ENCODE results near the gene GPR137C.

DNA sequence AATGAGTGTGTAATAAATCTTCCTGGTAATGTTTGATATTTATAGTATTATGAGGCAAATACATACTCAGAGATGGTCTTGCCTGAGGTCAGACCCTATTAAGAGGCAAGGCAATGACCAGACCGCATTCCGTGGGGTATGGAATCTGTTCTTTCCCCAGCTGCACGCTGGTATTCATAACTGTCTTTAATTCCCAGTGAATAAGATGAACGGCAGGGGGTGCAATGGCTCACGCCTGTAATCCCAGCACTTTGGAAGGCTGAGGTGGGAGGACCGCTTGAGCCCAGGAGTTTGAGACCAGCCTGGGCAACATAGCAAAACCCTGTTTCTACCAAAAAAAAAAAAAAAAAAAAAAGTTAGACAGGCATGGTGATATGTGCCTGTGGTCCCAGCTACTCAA is 98.1 kb downstream of the GPR137C start:
- TF ChIP-seq, protein P1, sequence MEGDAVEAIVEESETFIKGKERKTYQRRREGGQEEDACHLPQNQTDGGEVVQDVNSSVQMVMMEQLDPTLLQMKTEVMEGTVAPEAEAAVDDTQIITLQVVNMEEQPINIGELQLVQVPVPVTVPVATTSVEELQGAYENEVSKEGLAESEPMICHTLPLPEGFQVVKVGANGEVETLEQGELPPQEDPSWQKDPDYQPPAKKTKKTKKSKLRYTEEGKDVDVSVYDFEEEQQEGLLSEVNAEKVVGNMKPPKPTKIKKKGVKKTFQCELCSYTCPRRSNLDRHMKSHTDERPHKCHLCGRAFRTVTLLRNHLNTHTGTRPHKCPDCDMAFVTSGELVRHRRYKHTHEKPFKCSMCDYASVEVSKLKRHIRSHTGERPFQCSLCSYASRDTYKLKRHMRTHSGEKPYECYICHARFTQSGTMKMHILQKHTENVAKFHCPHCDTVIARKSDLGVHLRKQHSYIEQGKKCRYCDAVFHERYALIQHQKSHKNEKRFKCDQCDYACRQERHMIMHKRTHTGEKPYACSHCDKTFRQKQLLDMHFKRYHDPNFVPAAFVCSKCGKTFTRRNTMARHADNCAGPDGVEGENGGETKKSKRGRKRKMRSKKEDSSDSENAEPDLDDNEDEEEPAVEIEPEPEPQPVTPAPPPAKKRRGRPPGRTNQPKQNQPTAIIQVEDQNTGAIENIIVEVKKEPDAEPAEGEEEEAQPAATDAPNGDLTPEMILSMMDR (IDR thresholded peaks at IDR 0.05), result no peak
- no peak for TF ChIP-seq POLR2A (IDR thresholded peaks at IDR 0.05; ENCODE audit: low read depth)
- no peak for TF ChIP-seq EP300 (IDR thresholded peaks at IDR 0.05)
- no peak for TF ChIP-seq POLR2AphosphoS5 (IDR thresholded peaks at IDR 0.05)
